PC-9 (cell line): ENCODE results near the gene UFD1.

Experiments
- EZH2 ChIP-seq: fragments of 200-600 bp; sonication (generic); IDR thresholded peaks from 2 replicates; pipeline ENCODE4 v1.8.0; 2017; ENCODE audit warnings: antibody characterized with exemption, low read depth
- TF ChIP-seq, protein P1 (sequence below): fragments of 200-600 bp; sonication (generic); conservative IDR thresholded peaks from 2 replicates; pipeline ENCODE4 v1.6.1; 2017; ENCODE audit warnings: mixed run types, antibody characterized with exemption, mild to moderate bottlenecking, moderate library complexity

DNA sequence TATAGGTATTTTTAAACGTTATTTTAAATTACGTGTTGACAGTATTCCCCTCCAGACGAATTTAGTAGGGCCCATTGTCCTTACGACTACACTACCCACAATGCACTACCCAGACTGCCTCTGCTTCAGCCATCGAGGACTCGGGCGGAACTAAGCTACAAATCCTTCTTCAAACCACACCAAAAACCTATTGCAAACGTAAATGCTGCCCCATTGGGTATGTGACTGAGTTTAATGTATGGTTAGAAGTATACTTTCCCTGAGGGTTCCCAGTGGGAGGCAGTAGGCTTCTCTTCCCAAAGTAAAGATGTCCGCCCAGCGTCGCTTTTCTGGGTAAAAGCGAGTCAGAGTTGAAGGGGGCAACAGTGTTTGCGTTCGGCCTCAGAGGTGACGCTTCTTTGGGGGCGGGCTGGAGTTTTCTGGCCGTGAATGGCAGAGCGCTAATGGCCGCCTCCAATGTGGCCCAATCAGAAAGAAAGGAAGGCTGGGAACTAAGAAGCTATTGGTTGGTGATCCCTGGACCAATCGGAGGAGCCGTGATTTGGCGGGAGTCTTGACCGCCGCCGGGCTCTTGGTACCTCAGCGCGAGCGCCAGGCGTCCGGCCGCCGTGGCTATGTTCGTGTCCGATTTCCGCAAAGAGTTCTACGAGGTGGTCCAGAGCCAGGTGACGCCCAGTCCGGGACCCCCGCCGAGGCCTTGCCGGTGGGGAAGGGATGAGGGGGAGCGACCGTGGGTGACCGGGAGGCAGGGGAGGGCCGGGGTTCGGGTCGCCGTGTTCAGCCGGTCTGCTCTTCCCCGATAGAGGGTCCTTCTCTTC lies 571 bp upstream of the UFD1 start, which contains the start of gene CDC45:
- TF ChIP-seq, protein P1, sequence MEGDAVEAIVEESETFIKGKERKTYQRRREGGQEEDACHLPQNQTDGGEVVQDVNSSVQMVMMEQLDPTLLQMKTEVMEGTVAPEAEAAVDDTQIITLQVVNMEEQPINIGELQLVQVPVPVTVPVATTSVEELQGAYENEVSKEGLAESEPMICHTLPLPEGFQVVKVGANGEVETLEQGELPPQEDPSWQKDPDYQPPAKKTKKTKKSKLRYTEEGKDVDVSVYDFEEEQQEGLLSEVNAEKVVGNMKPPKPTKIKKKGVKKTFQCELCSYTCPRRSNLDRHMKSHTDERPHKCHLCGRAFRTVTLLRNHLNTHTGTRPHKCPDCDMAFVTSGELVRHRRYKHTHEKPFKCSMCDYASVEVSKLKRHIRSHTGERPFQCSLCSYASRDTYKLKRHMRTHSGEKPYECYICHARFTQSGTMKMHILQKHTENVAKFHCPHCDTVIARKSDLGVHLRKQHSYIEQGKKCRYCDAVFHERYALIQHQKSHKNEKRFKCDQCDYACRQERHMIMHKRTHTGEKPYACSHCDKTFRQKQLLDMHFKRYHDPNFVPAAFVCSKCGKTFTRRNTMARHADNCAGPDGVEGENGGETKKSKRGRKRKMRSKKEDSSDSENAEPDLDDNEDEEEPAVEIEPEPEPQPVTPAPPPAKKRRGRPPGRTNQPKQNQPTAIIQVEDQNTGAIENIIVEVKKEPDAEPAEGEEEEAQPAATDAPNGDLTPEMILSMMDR, result no peak
- TF ChIP-seq EZH2, result no peak
